ENCODE data around the gene RPTOR. TPM values are rescaled to one million over a fixed set of nuclear protein-coding genes. Genes with fewer than 3 reads are reported as not detected.

The RPTOR gene
- total RNA-seq, 6 experiments from 2014 or later: 34.4 to 39.2 (median 35.5) TPM

DNA sequence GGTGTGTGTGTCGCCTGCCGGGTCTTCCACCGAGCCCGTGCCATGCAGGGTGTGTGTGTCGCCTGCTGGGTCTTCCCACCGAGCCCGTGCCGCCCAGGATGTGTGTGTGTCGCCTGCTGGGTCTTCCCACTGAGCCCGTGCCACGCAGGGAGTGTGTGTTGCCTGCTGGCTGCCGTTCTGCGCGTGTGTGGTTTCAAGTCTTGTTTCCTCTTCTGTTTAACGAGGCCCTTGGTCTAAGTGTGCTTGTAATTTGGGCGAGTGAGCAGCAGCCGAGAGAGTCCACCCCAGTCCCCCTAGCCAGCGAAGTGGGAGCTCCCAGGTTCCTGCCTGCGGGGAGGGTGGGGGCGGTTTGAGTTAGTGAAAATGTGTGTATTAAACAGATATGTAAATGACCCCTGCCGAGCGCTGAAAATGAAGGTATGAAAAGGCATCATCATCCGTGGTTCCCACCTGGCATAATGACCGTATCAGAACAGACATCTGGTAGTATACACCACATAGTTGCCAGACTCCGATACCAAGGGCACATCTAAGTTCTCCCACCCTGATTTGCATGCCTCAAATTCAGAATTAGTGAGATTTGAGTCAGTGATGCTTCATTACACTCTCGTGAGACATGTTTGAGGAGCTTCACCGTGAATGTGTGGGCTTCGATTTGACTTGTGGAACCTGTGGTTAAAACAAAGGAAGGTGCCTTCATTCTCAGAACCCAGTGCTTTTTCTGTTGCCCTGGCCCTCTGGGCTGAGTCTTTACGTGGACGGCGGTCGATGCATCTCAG, 332.5 kb downstream of the RPTOR start:
- H3K4me1 Mint-ChIP-seq (ENCODE audit: low read depth): peaks cover 13% of the 10 kb centered on the region
- DNase-seq: no peak
- H3K9me3 Mint-ChIP-seq: no peaks in the 10 kb centered on the region
- H3K4me3 Mint-ChIP-seq: no peak overlapping the region
- TF ChIP-seq, protein P1, sequence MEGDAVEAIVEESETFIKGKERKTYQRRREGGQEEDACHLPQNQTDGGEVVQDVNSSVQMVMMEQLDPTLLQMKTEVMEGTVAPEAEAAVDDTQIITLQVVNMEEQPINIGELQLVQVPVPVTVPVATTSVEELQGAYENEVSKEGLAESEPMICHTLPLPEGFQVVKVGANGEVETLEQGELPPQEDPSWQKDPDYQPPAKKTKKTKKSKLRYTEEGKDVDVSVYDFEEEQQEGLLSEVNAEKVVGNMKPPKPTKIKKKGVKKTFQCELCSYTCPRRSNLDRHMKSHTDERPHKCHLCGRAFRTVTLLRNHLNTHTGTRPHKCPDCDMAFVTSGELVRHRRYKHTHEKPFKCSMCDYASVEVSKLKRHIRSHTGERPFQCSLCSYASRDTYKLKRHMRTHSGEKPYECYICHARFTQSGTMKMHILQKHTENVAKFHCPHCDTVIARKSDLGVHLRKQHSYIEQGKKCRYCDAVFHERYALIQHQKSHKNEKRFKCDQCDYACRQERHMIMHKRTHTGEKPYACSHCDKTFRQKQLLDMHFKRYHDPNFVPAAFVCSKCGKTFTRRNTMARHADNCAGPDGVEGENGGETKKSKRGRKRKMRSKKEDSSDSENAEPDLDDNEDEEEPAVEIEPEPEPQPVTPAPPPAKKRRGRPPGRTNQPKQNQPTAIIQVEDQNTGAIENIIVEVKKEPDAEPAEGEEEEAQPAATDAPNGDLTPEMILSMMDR (IDR thresholded peaks at IDR 0.05): no peak
- peaks cover 2% of the 10 kb centered on the region for H3K27me3 Mint-ChIP-seq (ENCODE audit: insufficient read depth)
- H3K27ac Mint-ChIP-seq: no peak overlapping the region
- H3K36me3 Mint-ChIP-seq (ENCODE audit: low read depth): peaks cover 27% of the 10 kb centered on the region

DNA sequence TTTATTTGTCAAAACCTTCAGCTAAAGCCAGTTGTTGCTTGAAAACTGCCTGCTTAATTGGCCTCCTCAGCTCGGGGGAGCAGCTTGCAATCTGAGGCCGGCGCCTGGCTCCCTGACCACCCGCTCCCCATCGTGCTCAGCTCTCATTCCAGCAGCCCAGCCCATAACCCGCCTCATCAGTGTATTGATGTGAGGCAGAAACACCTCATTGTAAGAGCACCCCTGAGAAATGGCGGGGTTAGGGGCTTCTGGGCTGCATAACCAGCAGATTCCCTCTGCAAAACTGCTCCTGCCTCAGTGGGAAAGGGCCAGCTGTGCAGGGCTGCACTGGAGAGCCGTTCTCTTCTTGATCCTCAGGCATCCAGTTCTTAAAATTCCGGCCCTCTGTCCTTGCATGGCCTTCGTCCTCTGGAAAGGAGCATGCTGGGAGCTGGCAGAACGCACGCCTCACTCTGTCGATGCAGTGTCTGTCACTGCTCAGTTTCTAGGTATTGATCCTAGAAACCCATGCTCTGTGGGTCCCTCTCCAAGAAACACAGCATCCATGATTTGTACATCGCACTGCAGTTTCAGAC, 333.2 kb downstream of the RPTOR start:
- H3K4me3 Mint-ChIP-seq: no peak overlapping the region
- DNase-seq: no peak
- TF ChIP-seq, protein P1 (IDR thresholded peaks at IDR 0.05): no peak
- no peaks in the 10 kb centered on the region for H3K9me3 Mint-ChIP-seq
- no peak overlapping the region for H3K27ac Mint-ChIP-seq
- H3K36me3 Mint-ChIP-seq (ENCODE audit: low read depth): peaks cover 34% of the 10 kb centered on the region
- H3K27me3 Mint-ChIP-seq (ENCODE audit: insufficient read depth): peaks cover 2% of the 10 kb centered on the region
- H3K4me1 Mint-ChIP-seq (ENCODE audit: low read depth): peaks cover 13% of the 10 kb centered on the region

DNA sequence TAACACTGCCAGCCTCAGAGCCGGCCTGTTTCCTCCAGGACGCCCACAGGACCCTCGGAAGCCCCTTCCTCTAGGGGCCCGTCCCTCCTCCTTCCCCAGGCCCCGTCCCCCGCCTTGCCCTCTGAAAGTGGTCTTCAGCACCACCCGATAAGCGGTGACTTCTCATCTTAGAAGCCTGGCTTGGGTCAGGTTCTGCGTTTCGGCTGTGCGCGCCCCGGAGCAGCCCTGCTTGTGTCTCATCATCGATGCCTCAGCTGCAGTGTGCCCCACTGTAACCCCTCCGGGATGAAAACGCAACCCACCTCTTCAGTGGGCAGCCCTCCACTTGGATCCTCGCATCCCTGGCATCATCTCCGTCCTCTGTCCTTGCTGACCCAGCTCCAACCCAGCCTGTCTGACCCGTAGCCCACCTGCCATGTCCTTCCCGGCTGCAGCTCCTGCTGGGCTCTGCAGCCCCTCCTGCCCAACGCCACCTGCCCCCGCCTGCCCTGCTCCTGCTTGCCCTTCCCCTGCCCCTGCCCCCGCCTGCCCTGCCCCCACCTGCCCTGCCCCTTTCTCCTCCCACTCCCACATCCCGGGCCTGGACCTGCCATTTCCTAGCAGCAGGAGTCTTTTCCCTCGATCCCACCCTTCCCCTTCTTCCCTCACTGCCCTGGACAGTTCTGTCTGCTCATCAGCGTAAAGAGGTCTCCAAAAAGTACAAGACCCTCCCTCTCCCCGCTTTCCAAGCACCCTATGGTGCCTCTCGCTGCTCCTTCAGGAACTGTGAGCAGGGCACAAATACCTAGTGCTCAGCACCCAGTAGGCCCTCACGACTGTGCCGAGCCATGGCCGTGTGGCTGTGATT, 334.5 kb downstream of the RPTOR start:
- H3K9me3 Mint-ChIP-seq: no peaks in the 10 kb centered on the region
- DNase-seq: no peak
- H3K36me3 Mint-ChIP-seq (ENCODE audit: low read depth): peaks cover 30% of the 10 kb centered on the region
- peaks cover under 1% of the 10 kb centered on the region for H3K4me1 Mint-ChIP-seq (ENCODE audit: low read depth)
- no peak overlapping the region for H3K27ac Mint-ChIP-seq
- TF ChIP-seq, protein P1 (IDR thresholded peaks at IDR 0.05): no peak
- peaks cover 1% of the 10 kb centered on the region; the same call in 1 of the 2 replicates for H3K27me3 Mint-ChIP-seq (ENCODE audit: insufficient read depth)
- H3K4me3 Mint-ChIP-seq: no peak overlapping the region

DNA sequence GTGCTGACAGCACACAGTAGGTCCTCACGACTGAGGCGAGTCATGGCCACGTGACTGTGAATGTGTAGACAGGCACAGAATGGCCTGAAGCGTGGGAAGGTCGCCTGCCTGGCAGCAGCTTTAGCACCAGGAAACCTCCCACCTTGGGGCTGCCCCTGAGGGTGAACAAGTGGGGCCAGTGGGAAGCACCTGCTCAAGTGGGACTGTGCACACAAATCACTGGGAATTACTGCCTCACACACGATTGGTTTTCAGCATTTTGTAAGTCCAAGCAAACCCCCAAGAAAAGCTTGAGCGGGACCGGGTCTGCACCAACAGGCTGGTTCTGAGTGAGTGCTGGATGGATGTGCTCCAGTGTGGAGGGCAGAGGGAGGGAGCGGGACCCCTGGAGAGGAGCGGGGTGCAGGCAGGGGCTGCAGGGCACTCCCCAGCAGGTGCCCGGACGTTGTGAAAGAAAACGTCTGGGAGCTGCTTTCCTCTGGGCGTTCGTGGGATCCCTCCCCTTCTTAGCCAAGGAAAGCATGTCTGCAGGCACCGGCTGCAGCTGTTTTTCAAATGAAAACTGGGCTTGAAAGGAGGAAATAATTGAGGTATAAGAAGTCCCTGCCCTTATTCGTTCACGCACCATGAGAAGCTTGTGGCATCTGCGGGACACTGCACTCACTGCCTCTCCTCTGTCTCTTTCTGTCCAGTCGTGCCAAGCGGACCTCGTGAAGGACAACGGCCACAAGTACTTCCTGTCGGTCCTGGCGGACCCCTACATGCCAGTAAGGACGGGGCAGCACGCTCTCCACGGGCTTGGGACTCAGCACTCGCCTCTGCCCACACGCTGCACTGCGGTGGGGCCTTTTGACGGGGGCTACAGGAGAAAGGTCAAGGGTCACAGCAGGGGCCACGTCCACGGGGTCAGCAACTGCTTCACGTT, 335.3 kb downstream of the RPTOR start:
- Mint-ChIP-seq H3K36me3 (ENCODE audit: low read depth) (peaks cover 24% of the 10 kb centered on the region), H3K4me1 (ENCODE audit: low read depth) (no peaks in the 10 kb centered on the region), H3K27ac (no peak overlapping the region), H3K27me3 (ENCODE audit: insufficient read depth) (peaks cover 2% of the 10 kb centered on the region; the same call in 1 of the 2 replicates), H3K9me3 (no peaks in the 10 kb centered on the region), H3K4me3 (no peak overlapping the region)
- DNase-seq: no peak
- TF ChIP-seq, protein P1 (IDR thresholded peaks at IDR 0.05): no peak

DNA sequence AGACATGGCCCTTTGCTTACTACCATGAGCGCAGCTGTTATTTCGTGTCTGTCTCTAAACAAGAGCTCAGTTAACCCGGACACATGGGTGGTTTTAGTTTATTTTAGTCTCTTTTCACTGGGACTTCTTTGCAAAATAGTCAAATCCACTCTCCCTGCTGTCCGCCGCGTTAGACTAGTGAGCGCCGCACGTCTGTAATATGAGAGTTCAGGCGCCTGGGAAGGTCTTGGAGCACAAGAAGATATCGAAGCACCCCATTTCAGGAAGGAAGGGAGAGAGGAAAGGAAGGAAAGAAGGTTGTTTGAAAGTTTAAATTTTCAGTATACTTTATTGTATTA, 336.0 kb downstream of the RPTOR start:
- TF ChIP-seq, protein P1 (IDR thresholded peaks at IDR 0.05): no peak
- no peak for DNase-seq
- H3K9me3 Mint-ChIP-seq: no peaks in the 10 kb centered on the region
- H3K27ac Mint-ChIP-seq: no peak overlapping the region
- peaks cover 2% of the 10 kb centered on the region; the same call in 1 of the 2 replicates for H3K27me3 Mint-ChIP-seq (ENCODE audit: insufficient read depth)
- H3K4me3 Mint-ChIP-seq: no peak overlapping the region
- H3K4me1 Mint-ChIP-seq (ENCODE audit: low read depth): no peaks in the 10 kb centered on the region
- H3K36me3 Mint-ChIP-seq (ENCODE audit: low read depth): peaks cover 19% of the 10 kb centered on the region

Measured in HFFc6 (cell line).